GM18517 (cell line): ENCODE measurements around the gene EXPH5.

ENCODE experiments used
- ATAC-seq: cut with Tn5 transposase; IDR thresholded peaks from one replicate; pipeline ENCODE4 v1.9.1; 2021; ENCODE audit warnings: mild to moderate bottlenecking, moderate library complexity; ENCODE audit not compliant: unreplicated experiment

EXPH5 gene

DNA sequence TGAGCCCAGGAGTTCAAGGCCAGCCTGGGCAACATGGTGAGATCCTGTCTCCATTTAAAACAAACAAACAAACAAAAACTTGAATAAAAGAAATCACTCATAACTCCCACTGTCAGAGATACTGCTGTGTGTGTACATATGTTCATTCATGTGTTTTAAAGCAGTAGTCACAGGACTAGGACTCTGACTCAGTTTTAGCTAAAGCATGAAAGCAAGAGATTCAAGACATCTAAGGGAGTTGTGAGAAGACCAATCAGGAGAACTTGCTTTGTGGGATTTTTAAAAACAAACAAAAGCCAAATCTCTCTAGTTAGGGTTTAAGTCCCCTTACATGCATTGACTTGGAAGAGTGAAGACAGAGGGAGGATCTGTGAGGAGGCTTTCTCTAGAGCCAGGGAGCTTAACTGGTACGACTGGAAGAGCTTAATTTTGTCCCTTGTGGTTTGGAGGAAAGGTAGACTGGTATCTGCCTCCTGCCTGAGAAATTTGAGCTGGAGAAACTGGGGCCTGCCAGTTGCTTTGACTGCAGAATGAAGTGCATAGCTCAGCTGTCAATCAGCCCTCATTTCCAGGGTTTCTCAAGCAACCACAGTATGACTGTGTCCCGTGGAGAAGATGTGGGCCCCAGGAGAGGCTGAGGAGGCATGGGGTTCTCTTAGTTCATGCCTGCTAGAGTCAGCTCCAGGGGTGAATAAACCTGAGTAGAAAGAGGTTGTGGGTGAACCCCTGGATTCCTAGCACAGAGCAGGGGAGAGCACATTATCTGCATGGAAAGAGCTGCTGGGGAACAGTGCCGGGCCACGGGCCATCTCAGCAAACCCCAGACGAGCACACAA, 30.6 kb downstream of the EXPH5 start:
- no peak for ATAC-seq

DNA sequence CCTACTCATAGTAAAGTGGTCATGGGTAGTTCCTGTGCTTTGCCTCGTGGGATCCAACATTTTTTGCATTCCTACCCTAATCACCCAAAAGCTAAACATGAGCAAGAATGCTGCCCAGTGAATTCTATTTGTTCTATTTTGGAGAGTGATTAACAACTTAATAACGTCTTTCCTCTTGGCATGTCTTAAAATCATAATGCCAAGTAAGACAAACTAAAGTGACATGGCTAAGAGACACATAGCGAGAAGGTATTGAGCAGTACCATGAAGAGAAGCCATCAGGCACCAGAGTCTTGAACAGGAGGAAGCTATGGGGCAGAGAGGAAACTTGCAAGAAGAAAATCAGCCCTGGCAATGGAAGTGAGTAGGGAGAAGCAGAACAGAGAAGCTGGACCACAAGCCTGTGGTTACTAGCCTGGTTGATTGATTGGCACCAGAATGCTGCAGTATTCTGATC, 32.0 kb downstream of the EXPH5 start:
- no peak for ATAC-seq

DNA sequence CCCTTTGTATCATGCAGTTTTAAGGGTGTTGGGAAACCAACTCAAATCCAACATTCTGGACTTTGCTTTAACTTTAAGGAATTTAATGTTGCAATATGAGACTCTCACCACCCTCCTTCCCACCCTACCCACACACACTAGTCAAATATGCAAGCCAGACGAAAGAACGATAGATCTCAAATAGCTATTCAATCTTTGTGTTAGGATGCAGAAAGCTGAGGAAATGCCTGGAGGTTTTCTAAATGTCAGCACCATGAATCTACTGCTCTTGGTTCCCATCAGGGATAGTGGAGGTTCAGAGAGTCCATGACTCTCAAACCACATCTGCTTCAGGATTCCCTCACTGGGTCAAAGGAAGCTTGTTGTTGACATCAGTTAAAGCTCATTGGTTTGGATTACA, 33.7 kb downstream of the EXPH5 start:
- no peak for ATAC-seq

DNA sequence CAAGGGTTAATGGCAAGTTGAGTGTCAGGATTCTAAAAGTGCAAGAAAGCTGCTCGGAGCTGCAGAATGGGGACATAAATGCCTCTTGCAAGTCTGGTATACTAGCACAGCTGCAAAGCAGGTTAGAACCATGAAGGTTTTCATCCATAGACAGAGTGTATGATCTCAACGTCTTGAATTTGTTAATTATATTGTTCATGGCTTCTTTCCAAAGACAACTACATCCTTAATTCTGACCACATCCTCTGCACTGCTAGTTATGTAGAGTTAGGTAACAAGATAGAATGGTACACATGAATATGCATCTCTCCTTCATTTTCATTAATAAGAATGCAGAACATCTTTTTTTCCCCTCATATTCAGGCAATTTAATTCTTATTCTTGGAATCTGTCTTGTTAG, 34.2 kb downstream of the EXPH5 start:
- no peak for ATAC-seq

DNA sequence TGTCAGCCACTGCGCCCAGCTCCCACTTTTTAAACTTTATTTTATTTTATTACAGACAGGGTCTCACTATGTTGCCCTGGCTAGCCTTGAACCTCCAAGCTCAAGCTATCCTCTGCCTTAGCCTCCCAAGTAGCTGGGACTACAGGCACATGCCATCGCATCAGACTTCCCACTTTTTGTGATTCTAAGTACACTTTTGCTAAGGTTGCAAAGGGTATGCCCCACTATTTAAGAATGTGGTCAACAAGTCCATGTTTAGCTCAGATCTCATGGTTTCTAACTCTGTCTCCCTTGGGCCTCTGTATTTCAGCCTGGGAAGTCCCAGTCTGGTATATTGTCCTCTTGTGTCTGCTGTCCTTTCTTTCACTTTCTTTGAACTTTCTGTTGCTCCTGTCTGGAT, 35.3 kb downstream of the EXPH5 start:
- peak; percentile 69 for ATAC-seq

DNA sequence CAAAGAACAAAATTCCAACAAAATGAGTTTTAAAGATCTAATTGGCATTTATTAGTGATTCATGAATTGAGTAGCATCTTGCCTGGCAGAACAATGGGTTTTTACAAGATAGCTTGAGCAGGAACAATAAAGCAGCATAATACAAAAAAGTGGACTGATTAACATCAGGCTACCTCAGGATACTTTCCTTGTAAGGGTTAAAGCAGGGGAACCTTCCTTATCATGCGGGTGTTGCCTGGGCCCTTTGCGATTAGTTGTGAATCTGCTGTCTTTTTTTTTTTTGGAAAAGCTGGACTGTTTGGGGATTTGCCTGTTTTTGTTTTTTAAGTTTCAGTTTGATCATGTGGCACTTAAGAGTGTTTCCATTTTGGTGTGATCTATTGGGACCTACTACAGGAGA, 37.5 kb downstream of the EXPH5 start:
- no peak for ATAC-seq

DNA sequence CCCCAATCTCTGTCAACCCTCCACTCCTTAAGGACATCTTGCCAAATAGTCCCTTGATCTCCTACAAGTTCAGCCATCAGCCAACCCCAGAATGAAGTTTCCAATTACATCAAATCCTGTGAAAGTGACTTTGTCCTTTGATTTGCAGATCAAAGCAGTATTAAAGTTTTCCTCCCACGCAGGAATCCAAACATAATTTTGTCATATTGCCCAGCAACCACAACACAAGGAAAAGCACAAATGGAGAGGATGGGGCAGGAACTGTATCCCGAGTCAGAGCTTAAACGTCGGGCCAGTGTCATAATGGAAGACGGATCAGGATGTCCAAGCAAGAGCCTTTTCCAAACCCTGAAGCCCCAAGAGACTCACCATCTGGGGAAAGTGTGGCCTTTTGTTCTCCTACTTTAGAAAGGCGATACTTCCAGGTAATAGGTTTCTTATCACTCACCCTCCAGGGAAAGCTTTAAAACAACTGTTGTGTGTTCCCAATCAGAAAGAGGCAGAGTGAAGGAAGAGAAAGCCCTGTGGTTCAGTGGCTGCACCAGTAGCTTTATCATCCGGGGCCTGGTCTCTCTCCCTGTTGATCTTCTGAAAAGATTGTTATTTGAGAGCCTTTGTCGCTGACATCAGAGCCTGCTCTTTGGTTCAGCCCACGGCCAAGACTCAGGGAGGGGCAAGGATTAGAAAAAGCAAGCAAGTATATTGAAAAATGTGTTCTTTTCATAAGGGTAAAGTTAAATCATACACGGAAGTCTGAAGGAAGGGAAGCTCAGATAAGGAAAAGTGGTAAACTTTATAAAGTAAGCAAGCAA, 41.7 kb downstream of the EXPH5 start:
- ATAC-seq = no peak

DNA sequence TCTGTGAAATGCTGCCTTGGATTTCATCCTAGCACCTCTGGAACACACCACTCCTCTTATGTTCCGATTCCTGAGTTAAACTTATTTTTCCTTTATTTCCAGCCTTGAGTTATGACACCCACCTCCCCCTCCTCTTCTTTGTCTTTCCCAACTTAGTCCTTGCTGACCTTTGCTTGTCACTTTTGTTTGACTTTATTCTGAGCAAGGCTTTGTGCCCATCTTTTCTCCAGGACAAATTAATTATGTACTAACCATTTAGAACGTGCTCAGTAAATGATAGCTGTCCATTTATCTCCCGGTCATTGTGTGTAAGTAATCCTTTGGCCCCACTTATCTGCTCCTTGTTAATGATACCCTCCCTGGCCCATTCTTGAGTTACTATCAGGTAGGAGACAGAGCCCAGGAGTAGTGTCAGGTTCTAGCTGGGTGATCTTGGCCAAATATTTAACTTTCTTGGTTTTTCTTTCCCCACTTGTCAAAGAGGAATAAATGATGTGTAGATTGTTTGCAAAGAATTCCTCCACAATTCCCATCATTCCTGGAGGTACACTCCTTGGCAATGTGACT, 44.2 kb downstream of the EXPH5 start:
- ATAC-seq = no peak

DNA sequence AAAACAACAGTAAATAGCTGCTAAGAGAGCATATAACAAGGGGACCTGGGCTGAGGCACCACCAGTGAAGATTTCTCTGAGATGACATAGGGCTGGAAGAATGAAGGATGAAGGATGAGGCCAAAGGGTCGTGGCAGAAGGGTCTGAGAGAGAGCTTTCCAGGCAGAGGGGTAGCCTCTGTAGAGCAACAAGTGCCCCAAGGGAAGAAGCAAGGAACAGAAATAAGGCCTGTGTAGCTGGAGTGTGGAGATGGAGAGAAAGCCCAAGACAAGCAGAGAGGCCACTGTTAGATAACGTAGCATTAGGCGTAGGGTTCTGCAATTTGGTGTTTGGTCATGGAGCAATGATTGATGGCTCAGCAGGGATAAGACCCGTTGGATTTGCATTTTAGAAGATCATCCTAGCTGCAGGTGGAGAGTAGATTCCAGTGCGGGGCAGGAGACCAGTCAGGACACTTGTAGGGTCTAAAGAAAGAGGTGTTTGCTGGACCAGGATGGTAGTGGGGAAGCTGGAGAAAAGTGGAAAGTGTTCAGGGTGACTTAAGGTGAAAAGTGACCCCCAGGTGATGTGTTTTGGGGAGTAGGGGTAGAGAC, 47.6 kb downstream of the EXPH5 start:
- no peak for ATAC-seq

DNA sequence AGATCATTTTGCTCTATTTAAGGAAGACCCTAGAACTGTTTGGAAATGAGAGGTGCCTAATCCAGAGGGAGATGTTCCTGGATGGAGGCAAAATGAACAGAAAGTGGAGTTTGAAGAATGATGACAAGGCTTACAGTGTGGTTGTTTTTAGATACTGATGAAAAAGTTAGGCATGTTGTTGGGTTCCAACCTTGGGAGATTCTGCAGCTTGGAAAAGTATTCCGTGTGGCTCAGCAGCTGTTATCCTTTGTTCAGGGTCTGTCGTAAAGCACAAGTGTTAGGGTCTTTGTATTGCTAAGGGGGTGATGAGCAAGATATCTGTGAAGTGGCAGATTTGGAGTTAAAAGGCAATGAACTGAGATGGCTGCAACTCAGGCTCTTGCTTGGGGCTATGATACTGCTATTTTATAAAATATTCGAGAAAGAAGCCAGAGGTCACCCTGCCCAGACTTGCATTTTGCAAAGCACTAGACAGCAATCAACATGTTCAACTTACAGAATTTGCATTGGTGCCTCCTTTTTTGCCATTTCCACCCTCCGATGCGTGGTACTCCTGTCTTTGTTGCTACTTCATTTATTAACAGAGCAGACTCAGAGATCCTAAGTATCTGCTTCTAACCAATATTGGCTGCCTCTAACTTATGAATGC, 50.1 kb downstream of the EXPH5 start:
- ATAC-seq = no peak

DNA sequence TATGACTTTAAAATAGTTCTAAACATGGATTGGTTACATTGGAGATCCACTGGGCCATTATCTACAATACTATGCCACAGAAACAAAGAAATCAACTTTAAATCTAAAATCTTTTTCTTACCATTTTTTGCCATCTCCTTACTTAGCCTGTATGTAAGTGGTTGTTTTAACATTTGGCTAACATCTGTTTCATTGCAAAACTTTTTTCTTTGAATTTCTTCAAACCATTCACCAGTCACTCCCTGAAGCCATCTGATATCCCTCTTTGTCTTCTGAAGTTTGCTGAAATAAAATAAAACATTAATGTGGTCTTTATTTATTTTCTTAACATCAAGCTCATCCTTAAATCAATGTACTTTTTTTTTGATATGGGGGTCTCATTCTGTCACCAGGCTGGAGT, 52.0 kb downstream of the EXPH5 start:
- ATAC-seq = no peak

DNA sequence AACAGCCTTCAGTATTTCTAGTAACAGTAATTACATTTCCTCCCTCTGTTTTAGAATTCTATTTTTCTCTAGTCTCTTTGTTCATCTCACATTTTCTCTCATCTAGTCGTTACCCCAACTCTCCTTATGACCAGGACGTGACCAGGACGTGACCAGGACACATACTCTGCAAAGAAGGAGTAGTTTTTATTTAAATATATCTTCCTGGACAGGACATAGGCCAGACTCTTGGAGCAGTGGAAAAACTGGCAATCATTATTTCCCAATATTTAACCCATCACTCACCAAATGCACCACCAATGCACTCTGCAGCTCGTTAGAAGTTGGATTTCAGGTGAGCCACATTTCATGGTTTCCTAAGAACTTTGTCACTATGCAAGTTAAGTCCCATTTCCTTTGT, 55.1 kb downstream of the EXPH5 start:
- no peak for ATAC-seq

DNA sequence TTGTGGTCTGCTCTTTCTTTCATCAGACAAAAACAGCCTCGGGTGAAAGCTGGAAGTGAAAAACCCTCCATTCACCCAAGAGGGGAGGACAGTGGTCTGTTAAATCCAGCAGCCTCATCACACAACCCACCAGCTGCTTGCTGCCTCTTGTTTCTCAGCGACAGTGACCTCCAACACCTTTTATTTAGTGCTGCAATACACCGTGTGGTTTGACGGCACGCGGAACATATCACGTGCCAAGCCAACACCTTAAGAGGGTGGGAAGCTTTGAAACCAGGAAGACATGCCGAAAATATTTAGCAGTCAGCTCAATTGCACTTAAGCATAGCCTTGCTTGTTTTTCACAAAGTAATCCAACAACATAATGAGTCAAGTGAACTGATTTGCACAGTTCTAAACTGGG, 55.5 kb downstream of the EXPH5 start:
- no peak for ATAC-seq

DNA sequence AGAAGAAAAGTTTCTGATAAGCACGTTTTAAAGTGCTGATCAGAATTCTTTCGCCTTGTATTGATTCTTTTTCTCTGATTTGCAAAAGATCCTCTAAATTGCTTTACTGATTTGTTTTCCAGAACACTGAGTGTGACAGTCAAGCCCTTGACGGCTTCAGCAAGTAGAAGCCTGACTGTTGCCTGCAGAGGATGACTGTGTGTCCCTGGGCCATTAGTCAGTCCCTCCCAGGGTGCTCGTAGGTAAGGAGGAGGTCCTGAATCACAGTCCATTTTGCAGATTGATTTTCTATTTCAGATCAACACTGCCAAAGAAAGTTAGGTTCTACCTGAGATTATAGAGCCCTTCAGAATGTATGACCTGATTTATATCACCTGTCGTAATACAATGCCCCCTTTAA, 56.8 kb downstream of the EXPH5 start:
- ATAC-seq = no peak

DNA sequence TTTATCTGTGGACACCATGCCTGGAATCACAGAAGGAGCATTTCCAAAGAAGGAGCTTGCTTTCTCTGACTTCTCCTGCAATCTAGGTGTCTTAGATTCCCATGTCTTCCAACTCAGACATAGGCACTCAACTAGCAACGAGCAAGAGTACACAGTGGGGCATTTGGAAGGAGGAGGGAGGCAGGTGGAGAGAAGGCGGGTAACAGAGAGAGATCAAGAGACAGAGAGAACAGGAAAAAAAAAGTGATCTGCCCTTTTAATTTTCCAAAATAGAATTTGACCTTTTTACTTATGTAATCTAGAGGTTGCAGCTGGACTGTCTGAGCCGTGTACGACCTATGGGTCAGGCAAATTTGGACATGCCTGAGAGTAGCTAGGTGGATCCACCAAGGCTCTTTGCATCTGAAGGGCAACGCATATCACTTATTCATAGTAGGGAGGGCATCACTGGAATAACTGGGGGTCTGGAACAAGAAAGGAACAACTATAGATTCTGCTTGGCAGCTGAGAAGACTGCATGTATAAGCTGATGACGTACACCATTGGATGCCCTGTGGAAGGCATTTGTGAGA, 58.1 kb downstream of the EXPH5 start:
- ATAC-seq = no peak

DNA sequence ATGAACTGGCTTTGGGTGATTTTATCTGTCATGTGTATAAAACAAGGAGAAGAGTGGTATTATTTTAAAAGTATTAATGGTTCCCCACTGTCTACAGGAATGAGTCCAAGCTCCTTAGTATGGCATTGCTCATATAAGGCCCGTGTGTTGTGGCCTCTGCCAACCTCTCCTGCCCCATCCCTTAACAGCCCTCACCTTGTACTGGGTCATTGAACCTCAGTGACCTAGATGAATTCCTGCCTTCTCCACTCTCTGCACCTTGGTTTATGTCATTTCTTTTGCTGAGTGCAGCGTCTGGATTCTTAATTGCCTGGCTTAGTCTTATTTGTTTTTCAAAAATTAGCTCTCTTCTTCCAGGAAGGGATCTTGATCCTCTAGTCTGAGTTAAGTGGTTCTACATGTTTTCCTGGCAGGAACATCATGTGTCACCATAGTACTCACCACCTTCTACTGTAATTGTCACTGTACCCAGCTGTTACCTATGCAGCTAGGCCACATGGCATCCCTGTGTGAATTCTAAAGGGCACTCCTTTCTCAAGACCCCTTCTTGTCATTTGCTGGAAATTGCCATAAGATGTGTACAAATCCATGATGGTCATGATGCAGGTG, 59.2 kb downstream of the EXPH5 start:
- ATAC-seq = no peak

DNA sequence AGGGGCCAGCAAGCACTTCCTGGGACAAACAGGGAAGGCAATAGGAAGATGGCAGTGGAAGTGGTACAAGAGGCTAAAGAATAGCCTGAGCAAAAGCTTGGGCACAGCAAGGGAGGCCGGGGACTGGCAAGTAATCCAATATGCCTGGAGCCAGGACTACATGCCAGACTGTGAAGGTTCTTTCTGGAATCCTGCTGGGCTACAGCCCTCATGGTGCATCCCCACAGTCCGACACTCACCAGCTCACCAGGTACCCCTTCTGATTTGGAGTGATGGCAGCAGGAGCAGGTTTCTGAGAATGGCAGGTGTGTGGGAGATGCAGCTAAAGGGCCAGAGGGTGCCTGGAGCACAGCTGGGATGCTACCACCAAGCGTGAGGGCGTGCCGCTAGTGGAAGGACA, 63.1 kb downstream of the EXPH5 start:
- ATAC-seq = no peak

DNA sequence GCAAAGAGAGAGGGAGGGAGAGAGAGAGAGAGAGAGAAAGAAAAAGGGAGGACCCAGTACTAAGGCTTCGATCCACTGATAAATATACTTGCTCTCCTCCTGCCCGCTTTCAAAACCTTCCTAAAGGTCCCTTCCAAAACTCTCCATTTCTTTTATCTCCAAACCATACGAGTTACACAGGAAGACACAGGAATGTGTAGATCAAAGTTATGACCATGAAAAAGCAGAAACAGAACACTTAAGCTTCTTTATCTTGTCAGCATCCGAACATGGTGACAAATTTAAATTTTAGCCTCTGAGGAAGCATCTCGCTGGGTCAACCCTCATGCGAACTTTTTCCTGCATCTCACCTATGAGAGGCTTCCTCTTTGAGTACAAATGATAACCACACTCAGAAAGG, 66.2 kb downstream of the EXPH5 start:
- no peak for ATAC-seq

DNA sequence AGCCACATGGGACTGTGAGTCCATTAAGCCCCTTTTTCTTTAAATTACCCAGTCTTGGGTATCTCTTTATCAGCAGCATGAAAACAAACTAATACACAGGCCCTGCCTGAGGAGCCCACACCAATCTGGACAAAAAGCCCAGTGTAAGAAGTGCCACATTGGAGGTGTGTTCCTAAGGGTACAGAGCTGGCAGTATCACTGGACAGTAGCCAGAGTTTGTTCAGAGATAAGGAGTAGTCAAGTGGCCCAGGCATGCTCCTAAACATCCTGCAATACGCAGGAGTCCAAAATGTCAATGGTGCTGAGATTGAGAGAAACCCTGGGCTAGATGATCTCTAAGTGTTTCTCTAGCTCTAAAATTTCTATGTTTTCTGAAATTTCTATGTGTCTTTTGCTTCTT, 68.4 kb downstream of the EXPH5 start:
- ATAC-seq = no peak

DNA sequence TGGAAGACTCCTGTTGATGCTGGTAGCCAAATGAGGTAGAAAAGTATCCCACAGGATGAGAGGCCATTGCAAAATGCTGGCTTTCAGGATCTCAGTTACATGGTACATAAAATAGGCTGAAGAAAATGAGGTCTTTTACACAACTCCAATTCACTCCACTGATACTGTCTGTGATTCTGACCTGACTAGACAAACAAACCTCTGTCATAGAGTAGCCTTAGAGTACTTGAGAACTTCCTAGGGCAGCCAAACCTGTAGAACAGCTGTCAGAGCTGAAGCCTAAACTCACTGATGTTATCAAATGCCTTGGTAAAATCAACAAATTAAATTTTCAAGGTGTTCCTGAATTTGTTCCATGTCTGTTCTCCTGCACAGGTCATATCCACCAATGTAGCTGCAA, 69.1 kb downstream of the EXPH5 start:
- ATAC-seq = no peak
